ENCODE results near the gene ALDH1A2.

GRCh38 chr15:57931570-57931969 lies 133.9 kb downstream of the ALDH1A2 start:
- TF ChIP-seq CTCF (IDR thresholded peaks at IDR 0.05), result no peak
- no peak for TF ChIP-seq POLR2A (IDR thresholded peaks at IDR 0.05)
